AG09319 (cell line): Measurements from ENCODE around the gene NRARP.

Experiments
- DNase-seq: peaks from one replicate; pipeline ENCODE4 v3.0.0-alpha.2; 2010; ENCODE audit warnings: low read depth; ENCODE audit errors: extremely low read depth
- CTCF ChIP-seq: IDR thresholded peaks from 2 replicates; pipeline ENCODE4 v1.5.1; 2011; ENCODE audit warnings: low read depth, mild to moderate bottlenecking, inconsistent platforms, low read length, moderate library complexity

Gene NRARP

GRCh38 chr9:137278061-137278701, 23.9 kb downstream of the NRARP start:
- TF ChIP-seq CTCF: no peak
- no peak for DNase-seq

GRCh38 chr9:137277329-137278041, 24.6 kb downstream of the NRARP start, which contains the start of gene TOR4A:
TSS of gene TOR4A (plus strand) at chr9:137277726. CDS start at chr9:137278690, 964 bp downstream.
- peak; percentile 43 for DNase-seq
- TF ChIP-seq CTCF: peak; percentile 6; the same call in 1 of the 2 replicates

GRCh38 chr9:137276473-137277328, 25.4 kb downstream of the NRARP start:
- TF ChIP-seq CTCF: no peak
- no peak for DNase-seq

GRCh38 chr9:137275588-137276472, 26.2 kb downstream of the NRARP start:
- DNase-seq: no peak
- TF ChIP-seq CTCF: no peak

- no peak for DNase-seq
- TF ChIP-seq CTCF: no peak
These were observed 26.9 kb downstream of the NRARP start for GRCh38 chr9:137275203-137275587.

- DNase-seq: no peak
- TF ChIP-seq CTCF: no peak
These were observed 28.3 kb downstream of the NRARP start for GRCh38 chr9:137273611-137274320.
